Left cardiac atrium (tissue), 4 donors: Measurements from ENCODE around the gene GKN2. TPM values are rescaled to one million over a fixed set of nuclear protein-coding genes. Genes with fewer than 3 reads are reported as not detected.
A peak's percentile ranks its signal among the peaks of the same experiment; 100 is the strongest.

Experiments used
- ATAC-seq, 2 donors: fragments of 200-7000 bp; cut with Tn5 transposase; one replicate each; pipeline ENCODE4 v1.9.1; 2020; ENCODE audit warnings: mild to moderate bottlenecking in 2 of 2, moderate library complexity in 2 of 2
- DNase-seq: peaks from one replicate; pipeline ENCODE4 v3.0.0-alpha.2; 2020
- intact Hi-C, 2 donors: fragments of 100-400 bp; cut with DNase I; formaldehyde crosslinking; loops; one replicate each; pipeline versions ENCODE4 v1.14.1 to v1.15.1; 2022 to 2023
- long read RNA-seq: library from polyadenylated mRNA; unstranded; transcript quantifications from one replicate; pipeline ENCODE4 v2.0.0, GENCODE V29; 2021
- total RNA-seq, 2 donors: library from RNA; stranded (reverse); fragmentation: NEBNext Ultra II Directional; extraction: Animal tissue kit (Norgen Biotek cat#: 25700); gene quantifications; one replicate each; pipeline ENCODE4 v1.2.1, GENCODE V29; 2021
- donor health status: DM: no; HTN: yes; CAD: no.
- donor health status: DM: no; HTN: yes; CAD: no; lungs with severe emphysema.
- donor health status: DM: yes; HTN: yes; CAD: no.
- donor health status: Dilated cardiomyopathy.

The GKN2 gene, protein sequence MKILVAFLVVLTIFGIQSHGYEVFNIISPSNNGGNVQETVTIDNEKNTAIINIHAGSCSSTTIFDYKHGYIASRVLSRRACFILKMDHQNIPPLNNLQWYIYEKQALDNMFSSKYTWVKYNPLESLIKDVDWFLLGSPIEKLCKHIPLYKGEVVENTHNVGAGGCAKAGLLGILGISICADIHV
- total RNA-seq: not detected
- long read RNA-seq: 0 reads

DNA sequence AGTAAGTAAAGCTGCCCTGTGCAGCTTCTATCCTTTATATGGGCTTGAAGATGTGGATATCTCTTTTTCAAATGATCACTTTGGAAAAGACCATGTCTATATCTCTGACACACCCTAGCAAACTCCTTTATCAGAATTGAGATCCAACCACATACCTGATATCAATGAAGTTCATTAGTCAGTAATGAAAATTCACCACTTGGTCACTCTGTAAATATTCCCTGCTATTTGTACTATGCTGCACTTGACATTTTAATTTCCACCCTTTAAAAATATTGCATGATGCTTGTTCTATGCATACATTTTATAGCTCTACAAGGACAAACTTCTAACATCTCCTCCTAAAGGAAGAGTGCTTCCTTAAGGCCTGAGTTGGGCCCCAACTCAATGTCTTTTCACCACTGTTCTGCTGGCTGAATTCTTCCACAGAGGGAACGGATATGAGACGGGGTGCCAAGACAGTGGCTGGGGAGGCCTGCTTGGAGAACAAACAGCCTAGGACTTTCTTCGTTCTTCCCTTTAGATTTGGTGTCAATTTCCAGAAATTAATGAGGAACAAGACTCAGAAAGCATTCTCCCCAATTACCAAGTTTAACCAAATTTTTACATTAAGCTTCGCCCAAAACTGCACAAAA is at the start of gene GKN2:
Gene GKN2, minus strand, starts transcription at position 7 of the 635 bp plus-strand sequence. CDS start 32 bp downstream, outside the sequence.
- DNase-seq (no peak), ATAC-seq (no peak)
- intact Hi-C loops: no loop called here

DNA sequence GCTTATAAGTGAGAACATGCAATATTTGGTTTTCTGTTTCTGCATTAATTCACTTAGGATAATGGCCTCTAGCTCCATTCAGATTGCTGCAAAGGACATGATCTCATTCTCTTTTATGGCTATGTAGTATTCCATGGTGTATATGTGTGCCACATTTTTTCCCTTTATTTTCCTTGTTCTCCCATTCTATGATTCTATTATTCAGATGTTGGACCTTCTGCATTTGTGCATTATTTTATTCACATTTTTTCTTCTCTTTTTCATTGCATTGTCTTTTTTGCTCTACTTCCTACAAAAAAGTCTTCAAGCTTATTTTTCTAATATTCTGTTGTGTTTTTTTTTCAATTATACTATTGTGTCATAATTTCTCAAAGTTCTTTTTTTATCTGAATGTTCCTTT is 49.2 kb upstream of the GKN2 start:
- intact Hi-C loops: no loop called here
- ATAC-seq: no peak
- DNase-seq: no peak

DNA sequence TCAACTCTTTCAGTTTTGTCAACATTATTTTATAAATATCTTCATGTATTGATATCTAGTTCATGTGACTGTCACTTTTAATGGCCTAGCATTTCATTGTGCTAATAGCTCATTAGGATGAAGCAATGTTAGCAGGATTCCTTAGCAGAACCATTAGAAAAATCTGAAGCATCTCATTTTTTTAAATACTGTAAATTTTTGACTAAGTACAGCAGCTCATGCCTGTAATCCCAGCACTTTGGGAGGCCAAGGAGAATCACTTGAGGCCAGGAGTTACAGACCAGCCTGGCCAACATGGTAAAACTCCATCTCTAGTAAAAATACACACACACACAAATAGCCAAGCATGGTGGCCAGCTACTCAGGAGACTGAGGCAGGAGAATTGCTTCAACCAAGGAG is 44.7 kb upstream of the GKN2 start:
- DNase-seq: no peak
- intact Hi-C loops: no loop called here
- no peak for ATAC-seq

DNA sequence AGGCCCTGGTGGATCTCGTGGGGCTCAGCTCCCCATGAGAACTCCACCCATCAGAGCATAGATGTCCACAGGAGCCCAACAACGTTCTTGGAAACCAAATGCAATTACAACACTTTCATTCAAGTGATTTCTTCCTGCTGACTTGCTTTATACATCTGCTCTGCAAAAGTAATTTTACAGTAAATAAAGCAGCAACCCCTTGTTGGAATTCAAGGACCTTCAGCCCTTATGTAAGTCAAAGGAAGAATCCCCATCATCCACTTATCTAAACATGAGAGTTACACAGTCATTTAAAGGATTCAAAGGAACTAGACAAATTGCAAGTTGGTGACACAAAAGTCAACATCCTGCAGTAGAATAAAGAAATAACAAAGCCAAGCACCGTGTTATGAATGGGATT is 43.2 kb upstream of the GKN2 start:
- intact Hi-C loops: no loop called here
- ATAC-seq: no peak

DNA sequence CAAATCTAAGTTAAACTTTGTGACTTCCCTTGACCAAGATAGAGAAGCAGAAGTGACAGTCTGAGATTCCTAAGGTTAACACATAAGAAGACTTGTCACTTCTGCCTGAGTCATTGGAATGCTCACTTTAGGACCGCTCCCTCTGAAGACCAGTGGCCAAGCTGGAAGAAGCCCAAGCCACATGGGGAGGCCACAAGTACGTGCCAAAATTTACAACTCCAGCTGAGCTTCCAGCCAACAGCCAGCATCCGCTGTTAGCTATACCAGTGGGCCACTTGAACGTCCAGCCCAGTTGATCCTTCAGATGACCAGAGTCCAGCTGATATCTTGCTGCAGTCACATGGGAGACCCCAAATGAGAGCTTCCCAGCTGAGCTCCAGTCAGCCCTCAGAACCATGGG is 42.2 kb upstream of the GKN2 start:
- peak; percentile 62 for DNase-seq

More for the DNA sequence above, 43.2 kb upstream of the GKN2 start:
- DNase-seq: no peak

DNA sequence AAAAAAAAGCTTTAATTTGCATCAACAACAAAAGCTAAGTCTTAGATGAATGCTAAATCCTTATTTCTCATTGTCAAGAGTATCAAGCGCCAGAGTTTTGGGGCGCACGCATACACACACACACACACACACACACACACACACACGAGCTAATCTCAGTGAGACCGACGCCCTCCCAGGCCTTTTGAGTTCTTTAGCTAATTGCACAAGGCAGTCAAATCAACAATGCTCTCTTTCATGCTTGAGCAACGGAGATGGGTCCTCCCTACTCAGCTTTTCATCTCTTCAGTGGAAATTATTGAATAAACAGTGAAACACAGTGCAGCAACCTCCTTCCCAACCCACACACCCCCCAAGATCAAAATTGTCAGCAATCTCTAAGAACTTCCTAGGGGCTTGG is 41.0 kb upstream of the GKN2 start:
- ATAC-seq (peak in 1 of 2 donors; percentile 25), DNase-seq (no peak)
- intact Hi-C loops: no loop called here

More for the DNA sequence above, 42.2 kb upstream of the GKN2 start:
- ATAC-seq: peak; percentile 72 to 74
- intact Hi-C loops: no loop called here

DNA sequence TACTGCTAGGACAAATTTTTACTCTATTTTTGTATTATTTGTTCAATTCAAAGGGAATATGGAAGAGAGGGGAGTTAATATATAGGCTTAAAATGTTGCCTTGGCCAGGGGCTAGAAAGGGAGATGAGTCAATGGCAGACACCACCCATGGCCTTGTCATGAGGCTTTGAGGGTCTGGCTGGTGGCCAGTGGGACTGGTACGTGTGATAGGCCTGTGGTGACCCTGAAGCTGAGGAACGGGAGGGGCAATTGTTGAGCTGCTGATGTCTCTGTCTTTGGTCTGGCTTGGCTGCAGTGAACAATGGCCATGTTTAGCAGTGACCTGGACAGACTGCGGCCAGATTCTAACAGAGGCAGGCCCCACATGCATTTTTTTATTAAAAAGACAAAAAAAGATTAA is 40.2 kb upstream of the GKN2 start:
- DNase-seq: no peak
- ATAC-seq: no peak
- intact Hi-C loops: no loop called here

DNA sequence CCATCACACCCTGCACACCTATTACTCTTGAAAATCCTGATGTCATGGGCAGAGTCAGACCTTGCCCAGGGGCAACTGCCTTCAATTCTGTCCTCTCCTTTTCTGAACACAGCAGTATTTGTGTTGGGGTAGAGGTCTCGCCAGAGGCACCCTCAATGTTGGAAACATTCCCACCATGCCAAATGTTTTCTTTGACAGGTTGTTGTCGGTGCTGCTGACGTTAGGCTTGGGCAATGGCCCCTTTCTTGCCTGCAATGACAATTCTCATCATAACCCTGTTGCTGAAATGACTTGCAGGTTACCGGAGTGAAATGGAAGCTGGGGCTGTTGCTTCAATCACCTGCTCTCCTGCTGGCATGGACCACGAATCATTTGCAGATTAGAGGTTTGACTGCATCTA is 39.6 kb upstream of the GKN2 start:
- ATAC-seq (no peak), DNase-seq (no peak)
- intact Hi-C loops: no loop called here

DNA sequence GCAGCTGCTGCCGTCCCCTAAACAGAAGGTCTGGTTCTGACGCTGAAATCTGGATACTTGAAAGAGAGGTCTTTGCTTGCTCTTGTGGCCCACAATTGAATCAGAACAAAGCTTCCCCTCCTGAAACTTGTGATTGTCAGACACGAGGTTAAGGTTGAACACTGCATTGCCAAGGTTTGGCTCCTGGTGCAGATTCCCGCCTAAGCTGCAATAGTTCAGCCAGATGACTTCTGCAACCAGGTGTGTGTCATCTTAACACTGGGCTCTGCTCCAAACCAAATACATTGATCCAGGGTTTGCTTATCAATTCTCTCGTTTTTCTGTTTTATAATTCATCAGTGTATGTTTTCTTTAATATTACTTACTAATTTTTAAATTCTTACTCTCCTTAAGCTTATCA is 36.3 kb upstream of the GKN2 start:
- DNase-seq (no peak), ATAC-seq (no peak)
- intact Hi-C loops: no loop called here

DNA sequence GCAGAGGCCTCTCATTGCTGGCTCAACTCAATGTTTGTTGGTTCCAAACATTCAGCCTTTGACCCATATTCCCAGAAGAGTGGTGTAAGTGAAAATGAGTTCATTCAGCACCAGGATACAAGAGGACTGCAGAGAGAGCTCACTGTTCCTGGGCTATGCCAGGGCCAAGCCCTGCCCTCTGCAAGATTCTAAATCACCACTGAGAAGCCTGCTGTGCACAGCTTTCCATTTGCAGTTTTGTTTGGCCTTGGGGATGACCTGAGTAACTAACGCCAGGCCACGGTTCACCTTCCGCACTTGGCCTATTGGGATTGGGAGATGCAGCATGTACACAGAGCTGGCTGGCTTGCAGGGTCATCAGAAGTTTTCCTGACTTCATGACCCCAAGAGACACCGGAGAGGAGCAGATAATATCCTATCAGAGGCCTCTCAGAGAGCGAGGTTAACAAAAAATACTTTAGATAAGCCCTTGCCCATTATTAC is 34.4 kb upstream of the GKN2 start:
- intact Hi-C loops: no loop called here
- no peak for DNase-seq
- ATAC-seq: peak; percentile 78 to 83

DNA sequence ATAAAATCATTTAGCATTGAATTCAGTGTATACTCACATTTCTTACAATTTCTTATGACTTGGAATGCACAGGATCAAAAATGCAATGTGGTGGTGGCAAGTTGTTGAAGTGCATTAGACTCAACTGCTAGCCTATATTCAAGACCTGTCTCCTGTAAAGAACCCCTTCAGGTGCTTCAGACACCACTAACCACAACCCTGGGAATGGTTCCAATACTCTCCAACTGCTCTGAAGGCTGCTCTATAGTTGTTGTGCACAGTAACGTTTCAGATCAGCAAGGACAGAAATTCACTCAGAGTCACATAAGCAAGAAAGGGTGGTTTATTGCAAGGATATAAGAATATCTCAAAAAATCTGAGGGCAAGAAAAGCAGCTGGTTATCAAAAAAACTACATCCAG is 28.3 kb upstream of the GKN2 start:
- intact Hi-C loops: no loop called here
- no peak for DNase-seq
- no peak for ATAC-seq

DNA sequence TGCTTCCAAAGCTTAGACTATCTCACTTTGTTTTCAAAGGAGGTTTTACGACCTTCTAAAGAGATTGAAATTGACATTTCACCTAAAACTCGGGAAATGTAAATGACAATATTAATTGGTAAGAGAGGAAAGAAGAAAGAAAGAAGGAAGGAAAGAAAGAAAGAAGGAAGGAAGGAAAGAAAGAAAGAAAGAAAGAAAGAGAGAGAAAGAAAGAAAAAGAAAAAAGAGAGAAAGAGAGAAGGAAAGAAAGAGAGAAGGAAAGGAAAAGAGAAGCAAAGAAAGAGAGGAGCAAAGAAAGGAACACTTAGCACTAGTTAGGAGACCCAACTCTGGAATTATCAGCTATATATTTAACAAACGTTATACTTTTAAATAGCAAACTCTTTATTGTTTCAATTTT is 25.4 kb upstream of the GKN2 start:
- intact Hi-C loops: no loop called here
- ATAC-seq (no peak), DNase-seq (no peak)

DNA sequence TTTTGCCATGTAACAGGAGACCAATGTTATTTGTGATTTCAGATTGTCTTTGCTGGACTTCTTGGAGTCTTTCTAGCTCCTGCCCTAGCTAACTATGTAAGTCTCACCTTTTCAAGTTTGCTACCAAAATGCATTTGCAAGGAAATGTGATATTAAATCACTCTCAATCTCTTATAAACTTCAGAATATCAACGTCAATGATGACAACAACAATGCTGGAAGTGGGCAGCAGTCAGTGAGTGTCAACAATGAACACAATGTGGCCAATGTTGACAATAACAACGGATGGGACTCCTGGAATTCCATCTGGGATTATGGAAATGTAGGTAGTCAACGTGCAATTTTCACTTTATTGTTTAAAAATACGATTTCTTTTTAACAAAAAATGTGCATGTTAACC is 24.8 kb upstream of the GKN2 start:
- DNase-seq (no peak), ATAC-seq (no peak)
- intact Hi-C loops: no loop called here

DNA sequence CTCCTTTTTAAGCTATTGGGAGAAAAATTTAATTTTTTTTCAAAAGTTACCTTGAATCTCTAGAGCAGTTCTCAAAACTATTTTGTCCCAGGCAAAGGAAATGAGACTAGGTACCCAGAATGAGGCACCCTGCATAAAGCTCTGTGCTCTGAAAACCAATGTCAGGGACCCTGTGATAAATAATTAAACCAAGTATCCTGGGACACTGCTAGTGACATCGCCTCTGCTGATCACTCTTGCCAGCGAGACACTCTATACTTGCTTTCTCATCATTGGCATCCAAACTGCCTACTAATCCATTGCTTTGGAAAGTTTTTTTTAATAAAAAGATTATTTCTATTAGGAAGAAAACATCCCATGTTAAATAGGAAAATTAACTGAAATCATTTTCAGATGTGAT is 23.2 kb upstream of the GKN2 start:
- DNase-seq: no peak
- intact Hi-C loops: no loop called here
- ATAC-seq: no peak

DNA sequence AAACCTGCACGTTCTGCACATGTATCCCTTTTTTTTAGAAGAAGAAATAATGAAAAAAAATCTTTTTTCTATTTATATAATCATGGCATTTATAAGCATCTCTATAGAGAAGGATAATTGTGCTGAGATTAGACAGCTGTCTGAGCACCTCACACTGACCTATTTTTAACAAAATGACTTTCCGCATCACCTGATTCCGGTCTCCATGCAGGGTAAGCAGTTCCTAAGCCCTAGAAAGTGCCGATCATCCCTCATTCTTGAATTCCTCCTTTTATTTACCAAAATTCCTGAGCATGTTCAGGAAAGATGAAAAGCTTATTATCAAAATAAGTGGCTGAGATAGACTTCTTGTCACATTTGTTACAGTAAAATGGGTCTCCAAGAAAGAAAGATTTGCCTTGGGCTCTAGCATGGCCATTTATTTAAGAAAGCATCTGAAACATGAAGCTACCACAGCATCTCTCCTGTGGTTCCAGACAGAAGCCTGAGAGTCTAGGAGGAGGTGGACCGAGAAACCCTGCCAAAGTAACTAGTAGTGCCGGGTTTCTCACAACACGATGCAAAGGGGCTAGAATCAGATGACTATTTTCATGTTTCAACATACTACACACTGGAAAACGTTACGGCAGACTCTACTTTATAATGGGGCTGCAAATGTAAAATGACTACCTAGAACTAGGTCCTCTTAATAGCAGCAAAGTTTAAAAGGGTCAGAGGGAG is 22.4 kb upstream of the GKN2 start:
- intact Hi-C loops: no loop called here
- no peak for DNase-seq
- ATAC-seq: no peak

DNA sequence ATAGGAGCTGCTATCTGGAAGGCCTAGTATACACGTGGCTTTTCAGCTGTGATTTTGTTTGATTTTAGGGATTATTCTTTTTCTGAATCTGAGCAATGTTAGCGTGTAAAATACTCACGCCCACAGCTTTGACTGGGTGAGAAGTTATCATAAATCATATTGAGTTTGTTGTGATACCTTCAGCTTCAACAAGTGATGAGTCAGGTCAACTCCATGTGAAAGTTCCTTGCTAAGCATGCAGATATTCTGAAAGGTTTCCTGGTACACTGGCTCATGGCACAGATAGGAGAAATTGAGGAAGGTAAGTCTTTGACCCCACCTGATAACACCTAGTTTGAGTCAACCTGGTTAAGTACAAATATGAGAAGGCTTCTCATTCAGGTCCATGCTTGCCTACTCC is 21.6 kb upstream of the GKN2 start, which contains the start of gene GKN1:
Gene GKN1, plus strand, starts transcription at position 386 of the 400 bp plus-strand sequence. CDS start 42 bp downstream, outside the sequence.
- intact Hi-C loops: no loop called here
- DNase-seq: no peak
- no peak for ATAC-seq

DNA sequence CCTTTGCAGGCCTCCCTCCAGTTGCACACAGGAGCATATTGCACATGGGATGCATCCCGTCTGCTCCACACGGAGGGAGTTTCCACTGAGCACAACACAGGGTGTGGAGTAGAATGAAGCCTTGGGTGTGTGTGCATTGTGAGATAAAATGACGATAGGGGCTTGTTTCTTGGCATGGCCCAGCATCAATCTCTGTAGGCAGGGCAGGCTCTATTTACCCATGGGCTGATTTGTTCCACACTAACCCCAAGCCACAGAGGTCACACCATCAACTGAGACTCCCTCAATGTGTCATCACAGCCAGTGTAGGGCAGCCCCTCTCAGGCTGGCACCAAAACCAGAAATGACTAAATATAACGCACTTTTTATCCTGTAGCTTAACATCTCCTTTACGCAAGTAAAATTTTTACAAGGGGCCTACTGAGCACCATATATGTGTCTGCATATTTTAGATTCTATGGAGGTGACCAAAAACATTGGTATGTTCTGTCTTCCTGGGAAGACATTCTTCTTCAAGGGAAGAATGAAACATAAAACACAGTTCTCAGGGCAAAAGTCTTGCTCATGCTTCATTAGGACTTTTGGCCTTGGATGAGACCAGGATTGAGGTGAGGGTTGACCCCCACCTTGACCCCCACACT is 19.0 kb upstream of the GKN2 start:
- intact Hi-C loops: no loop called here
- peak; percentile 15 to 32 for ATAC-seq
- DNase-seq: no peak

DNA sequence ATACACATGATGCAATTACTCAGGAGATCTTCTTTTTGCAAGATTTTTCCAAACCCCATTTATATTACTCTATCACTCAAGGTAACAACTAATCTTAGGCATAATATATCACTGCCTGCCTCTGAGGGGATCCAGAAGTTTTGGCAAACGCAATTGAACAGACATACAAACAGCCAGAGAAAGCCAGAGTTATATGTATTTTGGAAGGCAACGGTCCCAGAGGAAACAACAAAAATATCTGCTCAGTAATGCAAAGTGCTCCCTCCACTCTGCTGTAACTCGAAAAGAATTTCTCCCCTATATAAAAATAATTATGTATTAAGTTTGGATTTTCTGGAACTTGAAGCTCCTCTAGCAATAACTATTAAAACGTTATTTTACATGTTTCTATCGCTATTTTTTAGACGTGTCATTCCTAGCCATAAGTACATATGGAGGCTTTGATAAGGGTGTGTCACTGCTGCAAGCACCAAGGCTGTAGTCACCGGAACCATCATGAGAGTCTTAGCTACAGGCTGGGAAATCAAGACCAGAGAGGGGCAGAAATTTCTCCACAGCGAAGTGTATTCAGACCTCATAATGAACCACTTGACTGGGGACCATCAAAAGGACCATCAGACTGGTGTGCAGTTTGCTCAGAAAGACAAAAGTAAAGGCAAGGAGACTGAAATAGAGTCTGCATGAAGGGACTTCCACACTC is 18.0 kb upstream of the GKN2 start:
- ATAC-seq: no peak
- intact Hi-C loops: no loop called here

DNA sequence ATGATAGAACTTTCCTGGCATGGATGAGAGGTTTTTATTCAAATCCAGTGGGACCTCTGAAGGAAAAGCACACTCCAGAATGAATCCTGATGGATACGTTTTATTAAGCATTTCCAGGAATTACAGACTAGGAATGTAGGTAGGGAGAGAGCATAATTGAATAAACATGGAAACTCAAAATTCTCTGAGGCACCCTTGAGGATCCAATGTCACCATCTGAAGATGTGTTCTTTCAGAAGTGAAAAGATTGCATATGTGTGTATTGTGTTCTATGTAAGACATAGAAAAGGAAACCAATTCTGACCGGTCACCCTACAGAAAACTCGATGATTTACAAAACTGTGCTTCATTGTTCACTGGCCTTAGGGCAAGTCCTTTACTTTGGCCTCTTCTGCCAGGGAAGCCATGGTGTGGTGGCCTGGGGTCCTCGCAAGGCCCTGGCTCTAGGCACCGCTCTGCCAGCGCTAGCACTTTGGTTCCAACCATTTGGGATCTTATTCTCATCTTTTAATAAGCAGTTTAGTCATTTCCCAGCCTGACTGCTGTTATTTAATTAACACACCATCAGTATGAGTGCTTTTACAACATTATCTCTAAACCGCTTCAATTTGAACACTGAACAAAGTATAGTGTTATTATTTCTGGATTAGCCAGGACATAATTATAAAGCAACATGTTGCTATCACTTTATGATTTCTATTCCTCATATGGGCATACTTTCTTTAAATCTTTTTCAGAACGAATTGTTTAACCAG is 17.2 kb upstream of the GKN2 start:
- ATAC-seq: no peak
- intact Hi-C loops: no loop called here
- no peak for DNase-seq

More for the DNA sequence above, 18.0 kb upstream of the GKN2 start:
- DNase-seq: no peak
